ENCODE data around the gene SLC5A9.
"Not testable (repeated sequence)": the region's sequence is repeated elsewhere in the genome, so short reads cannot be mapped to it uniquely, and the experiment has no call there.

DNA sequence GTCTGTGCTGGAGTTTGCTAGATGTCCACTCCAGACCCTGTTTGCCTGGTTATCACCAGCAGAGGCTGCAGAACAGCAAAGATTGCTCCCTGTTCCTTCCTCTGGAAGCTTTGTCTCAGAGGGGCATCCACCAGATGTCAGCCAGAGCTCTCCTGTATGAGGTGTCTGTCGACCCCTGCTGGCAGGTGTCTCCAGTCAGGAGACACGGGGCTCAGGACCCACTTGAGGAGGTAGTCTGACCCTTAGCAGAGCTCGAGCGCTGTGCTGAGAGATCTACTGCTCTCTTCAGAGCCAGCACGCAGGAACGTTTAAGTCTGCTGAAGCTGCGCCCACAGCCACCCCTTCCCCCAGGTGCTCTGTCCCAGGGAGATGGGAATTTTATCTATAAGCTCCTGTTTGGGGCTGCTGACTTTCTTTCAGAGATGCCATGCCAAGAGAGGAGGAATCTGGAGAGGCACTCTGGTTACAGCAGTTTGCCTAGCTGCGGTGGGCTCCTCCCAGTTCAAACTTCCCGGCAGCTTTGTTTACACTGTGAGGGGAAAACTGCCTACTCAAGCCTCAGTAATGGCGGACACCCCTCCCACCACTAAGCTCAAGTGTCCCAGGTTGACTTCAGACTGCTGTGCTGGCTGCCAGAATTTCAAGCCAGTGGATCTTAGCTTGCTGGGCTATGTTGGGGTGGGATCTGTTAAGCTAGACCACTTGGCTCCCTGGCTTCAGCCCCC lies 62.3 kb downstream of the SLC5A9 start:
- TF ChIP-seq POLR2A, CTCF, EP300, POLR2AphosphoS5 (IDR thresholded peaks at IDR 0.05): not testable (repeated sequence)

Measured in upper lobe of left lung (tissue), 4 donors.